HL-60 (cell line): Measurements from ENCODE around the gene HSD17B13.

Experiments used
- DNase-seq, 2 experiments: peaks; one replicate each; pipeline ENCODE4 v3.0.0-alpha.2; 2010 to 2020; ENCODE audit warnings: low read depth in 1 of 2, low spot score in 1 of 2
- H3K27ac ChIP-seq: fragments of 250-450 bp; sonication (Bioruptor Pico); replicated peaks from 2 replicates; pipeline ENCODE4 v1.5.1; 2020; ENCODE audit warnings: mild to moderate bottlenecking, moderate library complexity
- H3K27me3 ChIP-seq: fragments of 250-450 bp; sonication (Bioruptor Pico); 2 replicates; pipeline ENCODE4 v1.5.1; 2021; ENCODE audit warnings: mild to moderate bottlenecking, moderate library complexity; ENCODE audit not compliant: insufficient read depth, poor library complexity, severe bottlenecking
- H3K4me3 ChIP-seq: replicated peaks from 2 replicates; pipeline ENCODE4 v1.5.1; 2011; ENCODE audit warnings: mild to moderate bottlenecking, control low read depth, low read length; ENCODE audit not compliant: insufficient read depth
- CTCF ChIP-seq: IDR thresholded peaks from one replicate; pipeline ENCODE4 v1.5.1; 2011; ENCODE audit warnings: low read length, control low read depth, inconsistent platforms; ENCODE audit not compliant: insufficient read depth
- GABPA ChIP-seq: IDR thresholded peaks from 2 replicates; pipeline ENCODE4 v1.6.1; 2012; ENCODE audit warnings: low read depth
- POLR2AphosphoS5 ChIP-seq: IDR thresholded peaks from 2 replicates; pipeline ENCODE4 v1.6.1; 2012; ENCODE audit warnings: low read depth
- REST ChIP-seq: IDR thresholded peaks from 2 replicates; pipeline ENCODE4 v1.6.1; 2012; ENCODE audit warnings: low read depth; ENCODE audit not compliant: insufficient replicate concordance
- SPI1 ChIP-seq: IDR thresholded peaks from 2 replicates; pipeline ENCODE4 v1.6.1; 2012; ENCODE audit warnings: low read depth, mild to moderate bottlenecking, borderline replicate concordance

Gene HSD17B13

GRCh38 chr4:87262886-87263285, 59.8 kb downstream of the HSD17B13 start:
- no peak for DNase-seq
- TF ChIP-seq GABPA (no peak), POLR2AphosphoS5 (no peak), CTCF (no peak), REST (no peak), SPI1 (no peak)
- Histone ChIP-seq H3K4me3 (no peak overlapping the region), H3K27me3 (no peaks in the 10 kb centered on the region), H3K27ac (no peak overlapping the region)

- H3K27ac ChIP-seq: no peak overlapping the region
- H3K27me3 ChIP-seq: no peaks in the 10 kb centered on the region
- no peak overlapping the region for H3K4me3 ChIP-seq
- TF ChIP-seq POLR2AphosphoS5 (no peak), CTCF (no peak), GABPA (no peak), REST (no peak)
- no peak for DNase-seq
Measured at GRCh38 chr4:87260477-87260876, 62.2 kb downstream of the HSD17B13 start.

GRCh38 chr4:87258677-87259076, 64.0 kb downstream of the HSD17B13 start:
- H3K27me3 ChIP-seq: no peaks in the 10 kb centered on the region
- DNase-seq: no peak
- no peak overlapping the region for H3K27ac ChIP-seq
- no peak overlapping the region for H3K4me3 ChIP-seq
- TF ChIP-seq REST: no peak
- TF ChIP-seq CTCF: no peak
- TF ChIP-seq SPI1: no peak
- TF ChIP-seq POLR2AphosphoS5: no peak
- TF ChIP-seq GABPA: no peak
